GM21423 (cell line): ENCODE measurements around the gene HAPLN3.

Source experiments
- ATAC-seq: cut with Tn5 transposase; IDR thresholded peaks from one replicate; pipeline ENCODE4 v1.9.1; 2021; ENCODE audit warnings: mild to moderate bottlenecking, moderate library complexity; ENCODE audit not compliant: unreplicated experiment

The HAPLN3 gene

DNA sequence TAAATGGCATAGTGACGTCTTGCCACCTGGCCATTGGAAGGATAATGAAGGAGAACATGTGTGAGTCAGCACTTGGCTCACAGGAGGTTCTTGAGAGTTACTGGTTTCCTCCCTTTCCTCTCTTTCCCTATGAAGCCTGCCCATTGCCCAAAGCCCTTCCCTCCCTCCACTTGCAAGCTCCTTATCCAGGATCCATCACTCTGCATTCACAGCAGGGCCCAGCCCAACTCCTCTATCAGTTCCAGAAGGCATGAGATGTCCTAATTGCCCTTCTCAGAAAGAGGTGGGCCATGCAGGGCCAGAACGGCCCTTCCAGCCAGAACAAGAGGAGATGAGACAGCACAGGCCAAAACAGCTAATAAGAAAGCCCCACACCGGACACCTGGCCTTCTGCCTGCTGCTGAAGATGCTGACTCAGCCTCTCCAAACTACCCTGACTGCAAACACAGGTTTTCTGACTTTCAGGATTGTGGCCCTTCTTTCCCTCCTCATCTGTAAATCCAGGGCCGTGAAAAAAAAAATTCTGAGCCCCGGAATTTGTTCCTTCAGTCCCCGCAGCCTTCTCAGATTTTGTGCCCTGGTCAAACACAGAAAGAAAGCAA lies 29.7 kb downstream of the HAPLN3 start:
- no peak for ATAC-seq

DNA sequence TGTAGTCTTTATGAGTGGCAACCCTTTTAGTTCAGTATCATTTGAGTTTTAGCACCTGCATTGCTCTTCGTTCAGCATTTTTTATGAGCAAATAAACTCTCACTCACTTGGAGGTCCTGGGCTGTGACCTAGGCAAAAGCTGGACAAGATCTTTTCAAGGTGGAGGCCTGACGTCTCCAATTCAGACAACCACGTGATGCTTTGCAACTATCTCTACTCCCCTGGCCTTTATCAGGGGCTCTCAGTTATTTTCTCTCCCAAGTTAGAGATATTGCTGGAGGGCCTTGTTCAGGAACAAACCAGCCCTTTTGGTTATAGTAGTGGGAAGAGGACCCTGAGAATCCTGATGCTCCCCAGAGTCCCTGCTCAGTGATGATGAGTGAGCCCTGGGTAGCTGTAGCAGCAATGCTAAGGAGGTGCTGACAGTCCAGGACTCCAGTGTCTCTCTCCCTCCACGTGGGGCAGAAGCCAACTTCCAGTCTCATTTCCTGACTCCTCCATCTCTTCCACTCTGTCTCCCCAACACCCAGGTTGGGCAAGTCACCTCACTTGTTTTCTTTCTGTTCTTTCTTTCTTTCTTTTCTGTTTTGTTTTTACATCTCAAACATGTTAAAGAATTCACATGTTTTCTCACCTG lies 30.4 kb downstream of the HAPLN3 start:
- ATAC-seq = no peak

DNA sequence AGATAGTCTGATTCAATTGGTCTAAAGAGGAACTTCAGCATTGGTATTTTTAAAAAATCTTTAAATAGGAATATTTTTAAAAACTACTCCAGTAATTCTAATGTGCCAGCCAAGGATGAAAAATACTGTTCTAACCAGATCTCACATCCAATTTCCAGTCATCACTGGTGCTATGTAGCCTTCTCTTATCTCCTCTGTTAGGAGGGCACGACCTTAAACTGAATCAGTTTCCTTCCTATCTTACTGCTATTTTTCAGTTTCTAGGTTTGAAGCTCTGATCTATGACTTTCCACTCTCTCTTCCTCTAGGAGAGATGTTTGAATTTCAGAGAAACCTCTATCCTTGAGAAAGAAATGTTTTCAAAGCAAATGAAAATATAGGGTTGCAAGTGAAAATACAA lies 31.9 kb downstream of the HAPLN3 start:
- ATAC-seq = no peak

DNA sequence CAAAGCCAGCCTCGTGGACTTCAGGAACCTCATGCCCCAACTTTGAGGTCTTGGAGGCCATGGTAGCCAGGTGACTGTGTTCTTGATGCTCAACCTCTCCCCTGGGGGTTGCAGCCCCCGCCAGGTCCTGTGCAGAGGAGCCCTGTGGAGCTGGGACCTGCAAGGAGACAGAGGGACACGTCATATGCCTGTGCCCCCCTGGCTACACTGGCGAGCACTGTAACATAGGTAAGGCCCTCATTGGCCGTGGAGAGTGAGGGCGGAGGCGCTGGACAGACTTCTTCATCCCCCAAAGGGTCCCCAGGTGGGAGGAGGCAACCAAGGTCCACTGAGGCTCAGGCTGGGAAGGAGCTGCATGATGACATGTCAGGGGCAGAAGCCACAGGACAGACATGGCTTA lies 35.1 kb downstream of the HAPLN3 start:
- no peak for ATAC-seq

DNA sequence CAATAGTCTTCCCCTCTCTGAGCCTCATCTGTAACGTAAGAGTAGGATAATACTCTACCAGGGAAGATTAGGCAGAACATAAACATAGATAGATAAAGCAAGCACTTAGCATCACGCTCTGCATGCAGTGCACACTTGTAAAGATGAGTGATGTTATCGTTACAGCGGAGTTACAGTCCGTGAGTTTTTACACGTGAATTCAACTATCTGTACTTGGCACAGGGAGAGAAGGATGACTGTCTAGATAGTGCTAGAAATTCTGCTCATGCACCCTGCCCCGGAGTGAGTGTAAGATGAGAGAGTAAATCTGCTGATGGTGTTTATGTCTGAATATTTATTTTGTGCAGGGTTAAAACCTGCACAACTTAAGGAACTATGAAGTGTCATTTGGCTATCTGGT lies 35.8 kb downstream of the HAPLN3 start:
- no peak for ATAC-seq

DNA sequence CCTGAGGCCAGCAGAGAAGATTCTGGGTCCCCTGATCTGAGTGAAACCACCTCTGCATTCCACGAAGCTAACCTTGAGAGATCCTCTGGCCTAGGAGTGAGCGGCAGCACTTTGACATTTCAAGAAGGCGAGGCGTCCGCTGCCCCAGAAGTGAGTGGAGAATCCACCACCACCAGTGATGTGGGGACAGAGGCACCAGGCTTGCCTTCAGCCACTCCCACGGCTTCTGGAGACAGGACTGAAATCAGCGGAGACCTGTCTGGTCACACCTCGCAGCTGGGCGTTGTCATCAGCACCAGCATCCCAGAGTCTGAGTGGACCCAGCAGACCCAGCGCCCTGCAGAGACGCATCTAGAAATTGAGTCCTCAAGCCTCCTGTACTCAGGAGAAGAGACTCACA lies 36.4 kb downstream of the HAPLN3 start:
- ATAC-seq = no peak

DNA sequence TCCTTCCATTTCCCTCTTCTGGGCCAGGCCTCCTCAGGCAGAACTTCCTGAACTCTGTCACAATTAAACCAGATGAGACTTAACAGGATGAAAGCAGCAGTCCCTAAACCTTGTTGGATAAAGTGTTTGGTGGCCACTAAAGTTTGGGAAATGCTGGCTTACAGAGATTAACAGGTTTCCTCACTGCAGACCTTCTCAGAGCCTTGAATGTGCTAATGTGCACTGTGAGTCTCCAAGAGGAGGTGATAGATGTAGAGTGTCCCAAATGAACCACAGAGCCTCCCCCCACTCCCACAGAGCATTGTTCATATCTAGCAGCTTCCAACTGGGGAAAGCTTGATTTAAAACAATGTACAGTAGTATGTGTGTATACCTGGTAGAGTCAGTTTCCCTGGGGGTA lies 42.9 kb downstream of the HAPLN3 start:
- no peak for ATAC-seq

DNA sequence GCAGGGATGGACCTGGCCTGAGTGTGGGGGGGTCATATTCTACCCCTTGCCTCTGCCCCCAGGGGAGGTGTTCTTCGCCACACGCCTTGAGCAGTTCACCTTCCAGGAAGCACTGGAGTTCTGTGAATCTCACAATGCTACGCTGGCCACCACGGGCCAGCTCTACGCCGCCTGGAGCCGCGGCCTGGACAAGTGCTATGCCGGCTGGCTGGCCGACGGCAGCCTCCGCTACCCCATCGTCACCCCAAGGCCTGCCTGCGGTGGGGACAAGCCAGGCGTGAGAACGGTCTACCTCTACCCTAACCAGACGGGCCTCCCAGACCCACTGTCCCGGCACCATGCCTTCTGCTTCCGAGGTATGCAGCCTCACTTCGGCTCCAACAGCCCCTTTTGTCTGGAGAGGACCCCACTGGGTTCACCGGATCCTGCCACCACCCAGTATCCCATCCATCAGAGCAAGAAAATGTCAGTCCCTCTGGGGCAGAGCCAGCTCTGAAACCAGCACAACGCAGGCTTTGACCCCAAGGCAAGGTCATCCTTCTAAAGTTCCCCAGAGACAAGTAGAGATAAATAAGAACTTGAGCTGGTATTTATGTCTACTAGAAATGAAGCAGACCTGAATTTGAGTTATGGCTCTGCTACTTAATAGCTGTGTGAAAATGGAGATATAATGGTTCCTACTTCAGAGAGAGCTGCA lies 45.8 kb downstream of the HAPLN3 start:
- no peak for ATAC-seq

DNA sequence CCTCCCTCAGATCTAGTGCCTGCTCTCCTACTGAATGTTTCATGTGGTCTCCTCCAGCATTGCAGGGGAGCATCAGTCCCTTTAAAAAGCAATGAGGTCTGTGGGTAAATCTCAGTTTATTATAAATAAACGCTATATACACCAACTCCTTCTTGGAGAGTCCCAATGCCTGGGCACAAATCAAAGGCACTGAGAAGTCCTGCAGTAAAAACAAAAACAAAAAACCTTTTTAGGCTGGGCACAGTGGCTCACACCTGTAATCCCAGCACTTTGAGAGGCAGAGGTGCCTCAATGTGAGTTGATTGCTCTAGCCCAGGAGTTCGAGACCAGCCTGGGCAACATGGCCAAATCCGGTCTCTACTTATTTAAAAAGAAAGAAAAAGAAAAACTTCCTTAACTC lies 47.1 kb downstream of the HAPLN3 start:
- ATAC-seq = no peak

DNA sequence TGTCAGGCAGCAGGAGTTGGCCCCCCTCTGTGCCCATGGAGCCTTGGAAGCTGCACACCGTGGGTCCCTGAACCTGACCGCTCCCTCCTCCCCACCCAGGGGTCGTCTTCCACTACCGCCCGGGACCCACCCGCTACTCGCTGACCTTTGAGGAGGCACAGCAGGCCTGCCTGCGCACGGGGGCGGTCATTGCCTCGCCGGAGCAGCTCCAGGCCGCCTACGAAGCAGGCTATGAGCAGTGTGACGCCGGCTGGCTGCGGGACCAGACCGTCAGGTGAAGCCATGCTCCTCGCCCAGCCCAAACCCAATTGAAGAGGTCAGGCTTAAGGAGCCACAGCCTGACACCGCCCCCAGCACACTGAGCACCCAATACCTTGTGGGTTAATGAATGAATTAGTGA lies 48.2 kb downstream of the HAPLN3 start:
- no peak for ATAC-seq

DNA sequence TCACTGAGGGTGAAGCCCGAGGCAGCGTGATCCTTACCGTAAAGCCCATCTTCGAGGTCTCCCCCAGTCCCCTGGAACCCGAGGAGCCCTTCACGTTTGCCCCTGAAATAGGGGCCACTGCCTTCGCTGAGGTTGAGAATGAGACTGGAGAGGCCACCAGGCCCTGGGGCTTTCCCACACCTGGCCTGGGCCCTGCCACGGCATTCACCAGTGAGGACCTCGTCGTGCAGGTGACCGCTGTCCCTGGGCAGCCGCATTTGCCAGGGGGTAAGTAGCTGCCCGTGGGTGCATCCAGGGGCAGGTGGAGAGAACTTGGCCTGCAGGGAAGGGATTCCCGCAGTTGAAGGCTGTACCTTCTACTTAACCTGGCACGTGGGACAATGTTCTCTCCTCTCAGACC lies 49.7 kb downstream of the HAPLN3 start:
- no peak for ATAC-seq

DNA sequence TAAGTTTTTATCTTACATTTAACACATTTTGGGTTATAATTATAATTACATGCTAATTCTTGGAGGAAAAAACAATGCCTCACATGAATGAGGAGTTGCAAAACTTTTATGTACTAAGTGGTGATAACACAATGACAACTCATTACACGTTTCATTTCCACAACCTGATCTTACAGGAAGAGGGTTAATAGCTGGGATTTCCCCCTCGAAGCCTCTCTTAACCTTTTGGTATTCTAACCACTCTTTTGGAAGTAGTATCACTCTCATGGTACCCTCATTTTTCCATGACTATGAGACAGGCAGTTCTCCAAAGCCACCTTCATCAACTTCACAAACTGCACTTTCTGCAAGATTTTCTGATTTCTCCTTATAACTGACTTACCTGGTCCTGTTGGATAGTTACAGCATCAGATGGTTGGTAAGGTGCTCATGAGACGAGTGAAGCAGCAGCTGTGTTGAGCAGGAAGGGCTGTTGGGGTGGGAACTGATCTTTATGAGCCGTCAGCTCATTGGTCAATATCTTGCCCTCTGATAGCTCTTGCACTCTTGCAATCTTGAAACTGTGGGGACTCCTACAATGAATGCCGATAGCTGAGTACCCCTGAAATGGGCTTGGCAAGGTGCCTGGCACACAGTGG lies 50.5 kb downstream of the HAPLN3 start:
- no peak for ATAC-seq

DNA sequence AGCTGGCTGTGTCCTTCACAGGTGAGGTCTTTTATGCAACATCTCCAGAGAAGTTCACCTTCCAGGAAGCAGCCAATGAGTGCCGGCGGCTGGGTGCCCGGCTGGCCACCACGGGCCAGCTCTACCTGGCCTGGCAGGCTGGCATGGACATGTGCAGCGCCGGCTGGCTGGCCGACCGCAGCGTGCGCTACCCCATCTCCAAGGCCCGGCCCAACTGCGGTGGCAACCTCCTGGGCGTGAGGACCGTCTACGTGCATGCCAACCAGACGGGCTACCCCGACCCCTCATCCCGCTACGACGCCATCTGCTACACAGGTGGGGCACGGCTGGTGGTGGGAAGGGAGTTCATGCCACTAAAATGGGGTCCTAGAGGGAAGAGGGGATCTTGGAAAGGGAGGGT lies 52.0 kb downstream of the HAPLN3 start:
- ATAC-seq = no peak

DNA sequence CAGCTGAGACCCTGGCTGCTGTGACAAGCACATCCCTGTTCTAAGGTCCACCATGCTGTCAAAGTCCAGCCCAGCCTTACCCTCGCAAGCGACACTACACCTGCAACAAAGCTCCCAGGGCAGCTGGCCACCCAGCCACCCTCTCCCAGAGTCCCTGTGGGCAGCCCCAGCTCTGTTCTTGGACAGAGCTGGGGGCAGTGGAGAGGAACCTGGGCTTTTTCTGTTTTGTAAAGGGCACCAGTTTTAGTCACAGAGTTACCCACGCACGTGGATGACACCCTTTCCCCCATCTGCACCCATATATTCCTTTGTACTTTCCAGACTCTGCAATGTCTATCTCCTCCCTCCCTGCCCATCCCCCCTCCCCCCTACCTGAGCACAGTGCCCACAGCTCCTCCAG lies 53.2 kb downstream of the HAPLN3 start:
- ATAC-seq = no peak

DNA sequence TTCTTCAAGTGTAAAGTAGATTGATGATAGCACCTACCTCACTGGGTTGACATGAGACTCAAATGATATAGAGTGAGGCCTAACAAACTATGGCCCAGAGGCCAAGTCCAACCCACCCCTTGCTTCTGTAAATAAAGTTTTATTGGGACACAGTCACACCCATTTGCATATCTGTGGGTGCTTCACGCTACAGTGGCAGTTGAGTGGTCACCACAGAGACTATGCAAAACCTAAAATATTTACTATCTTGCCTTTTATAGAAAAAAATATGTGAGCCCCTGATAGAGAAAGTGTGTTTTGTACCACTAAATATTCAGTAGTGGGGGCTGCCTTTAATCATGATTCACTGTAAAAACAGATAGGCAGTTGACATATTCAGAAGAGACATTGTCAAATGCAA lies 54.1 kb downstream of the HAPLN3 start:
- no peak for ATAC-seq

DNA sequence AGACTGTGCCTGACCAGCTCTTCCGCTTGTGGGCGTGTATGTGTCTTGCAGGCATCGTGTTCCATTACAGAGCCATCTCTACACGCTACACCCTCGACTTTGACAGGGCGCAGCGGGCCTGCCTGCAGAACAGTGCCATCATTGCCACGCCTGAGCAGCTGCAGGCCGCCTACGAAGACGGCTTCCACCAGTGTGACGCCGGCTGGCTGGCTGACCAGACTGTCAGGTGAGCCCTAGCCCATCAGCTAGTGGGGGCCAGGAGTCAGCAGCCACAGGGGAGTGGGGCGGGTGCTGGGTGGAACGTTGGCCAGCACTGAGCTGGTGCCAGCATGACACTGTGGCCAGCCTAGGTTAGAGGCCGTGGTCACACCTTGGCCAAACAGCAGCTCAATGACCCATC lies 55.4 kb downstream of the HAPLN3 start:
- ATAC-seq = no peak

DNA sequence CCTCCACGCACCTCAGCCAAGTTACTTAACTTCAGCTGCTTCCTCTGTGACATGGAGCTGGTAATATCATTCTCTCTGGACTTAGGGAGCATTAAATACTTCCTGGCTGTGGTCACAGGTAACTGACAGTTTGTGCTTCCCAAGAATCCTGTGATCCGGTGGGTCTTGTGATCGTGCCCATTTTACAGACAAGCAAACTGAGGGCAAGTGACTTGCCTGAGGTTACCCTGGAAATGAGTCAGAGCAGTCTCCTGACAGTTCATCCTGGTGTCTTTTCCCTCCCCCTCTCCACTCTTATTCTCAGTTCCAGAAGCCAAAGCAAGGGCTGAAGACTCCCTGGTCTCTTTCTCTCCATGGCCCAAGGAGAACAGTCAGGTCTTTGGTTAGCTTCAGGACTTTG lies 56.2 kb downstream of the HAPLN3 start:
- no peak for ATAC-seq

DNA sequence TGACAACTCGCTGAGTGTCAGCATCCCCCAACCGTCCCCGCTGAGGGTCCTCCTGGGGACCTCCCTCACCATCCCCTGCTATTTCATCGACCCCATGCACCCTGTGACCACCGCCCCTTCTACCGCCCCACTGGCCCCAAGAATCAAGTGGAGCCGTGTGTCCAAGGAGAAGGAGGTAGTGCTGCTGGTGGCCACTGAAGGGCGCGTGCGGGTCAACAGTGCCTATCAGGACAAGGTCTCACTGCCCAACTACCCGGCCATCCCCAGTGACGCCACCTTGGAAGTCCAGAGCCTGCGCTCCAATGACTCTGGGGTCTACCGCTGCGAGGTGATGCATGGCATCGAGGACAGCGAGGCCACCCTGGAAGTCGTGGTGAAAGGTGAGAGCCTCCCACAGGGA lies 56.7 kb downstream of the HAPLN3 start:
- ATAC-seq = no peak

DNA sequence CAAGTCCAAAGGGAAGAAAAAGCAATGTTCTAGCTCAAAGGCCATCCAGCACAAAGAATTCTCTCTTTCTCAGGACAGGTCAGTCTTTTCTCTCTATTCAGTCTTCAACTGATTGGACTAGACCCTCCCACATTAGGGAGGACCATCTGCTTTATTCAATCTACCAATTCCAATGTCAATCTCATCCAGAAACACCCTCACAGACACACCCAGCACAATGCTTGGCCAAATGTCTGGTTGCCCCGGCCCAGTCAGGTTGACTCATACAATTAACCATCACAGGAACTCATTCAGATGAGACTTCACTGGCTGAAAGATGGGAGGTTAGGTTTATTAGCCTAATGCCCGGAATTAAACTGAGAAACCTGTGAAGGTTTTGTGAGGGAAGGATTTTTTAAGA lies 59.7 kb downstream of the HAPLN3 start:
- ATAC-seq = no peak

DNA sequence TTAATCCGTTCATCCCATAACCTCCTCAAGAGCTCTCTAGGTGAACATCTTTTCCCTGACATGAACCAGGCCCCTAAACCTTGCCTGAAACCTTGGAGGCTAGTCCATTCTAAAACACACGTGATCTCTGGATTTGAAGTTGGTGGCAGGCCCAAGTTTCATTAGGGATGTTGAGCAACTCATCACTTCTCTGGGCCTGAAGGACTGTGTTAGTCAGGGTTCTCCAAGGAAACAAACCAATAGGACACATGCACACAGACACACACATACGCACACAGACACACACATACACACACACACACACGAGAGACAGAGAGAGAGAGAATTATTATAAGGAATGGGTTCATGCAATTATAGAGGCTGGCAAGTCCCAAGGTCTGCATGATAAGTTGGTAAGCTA lies 60.2 kb downstream of the HAPLN3 start:
- no peak for ATAC-seq

DNA sequence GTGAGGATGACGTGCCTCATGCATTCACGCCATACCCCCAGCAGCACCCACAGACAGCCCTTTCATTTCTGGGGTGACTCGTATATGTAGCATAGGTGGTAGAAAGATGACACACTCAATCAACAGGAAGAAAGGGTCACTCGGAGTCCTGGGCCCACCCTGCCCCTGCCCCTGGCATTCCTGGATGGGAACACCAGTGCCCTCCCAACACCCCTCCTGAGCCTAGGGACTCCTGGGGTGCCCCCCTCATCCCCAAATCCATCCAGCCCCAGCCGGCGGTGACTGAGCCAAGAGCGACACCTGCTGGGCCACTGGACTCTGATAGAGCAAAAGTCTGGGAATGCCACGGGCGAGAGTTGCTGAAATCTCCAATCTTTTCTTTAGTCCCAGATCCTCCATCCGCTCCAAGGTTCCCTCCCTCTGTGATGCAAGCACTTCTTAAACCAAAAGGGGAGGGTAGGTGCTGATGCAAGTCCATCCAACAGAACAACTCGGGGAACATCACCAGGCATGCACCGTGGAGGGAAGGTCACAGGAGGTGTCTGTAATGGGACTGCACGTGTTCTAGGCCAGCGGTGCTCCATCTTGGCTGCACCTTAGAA lies 61.0 kb downstream of the HAPLN3 start:
- no peak for ATAC-seq

DNA sequence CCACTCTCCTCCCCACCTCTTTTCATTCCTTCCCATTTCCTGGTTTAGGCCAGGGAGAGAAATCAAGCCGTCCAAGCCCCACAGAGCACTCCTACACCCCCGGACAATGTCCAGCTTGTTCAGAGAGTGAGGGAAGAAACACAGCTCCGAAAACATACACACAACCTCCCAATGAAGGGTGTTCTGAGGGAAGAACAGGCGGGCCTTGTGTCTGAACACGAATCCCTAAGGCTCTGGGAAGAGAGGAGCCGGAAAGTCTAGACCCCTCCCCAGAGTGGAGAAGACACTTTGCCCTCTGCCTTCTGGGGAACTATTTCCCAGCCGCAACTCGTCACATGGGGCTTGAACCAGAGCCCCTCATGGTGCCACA lies 61.6 kb downstream of the HAPLN3 start:
- ATAC-seq = no peak
